CD14-positive monocyte (primary cell): ENCODE data around the gene WDR26. TPM values are rescaled to one million over a fixed set of nuclear protein-coding genes. Genes with fewer than 3 reads are reported as not detected.
A peak's percentile ranks its signal among the peaks of the same experiment; 100 is the strongest.

ENCODE experiments used
- DNase-seq, 3 donors: peaks; one replicate each; pipeline ENCODE4 v3.0.0-alpha.2; 2011 to 2022
- H2AFZ ChIP-seq: 2 replicates; pipeline ENCODE4 v1.6.0; 2012; ENCODE audit warnings: mild to moderate bottlenecking, low read depth, low read length, inconsistent platforms; ENCODE audit not compliant: insufficient read depth, poor library complexity, severe bottlenecking
- H3K27ac ChIP-seq, 2 donors: 1 replicate in 1 of 2; 2 replicates in 1 of 2; pipeline ENCODE4 v1.5.1; 2012 to 2013; ENCODE audit warnings: low read length in 2 of 2, control low read depth in 1 of 2, inconsistent platforms in 1 of 2, low read depth in 1 of 2, mild to moderate bottlenecking in 1 of 2
- H3K27me3 ChIP-seq, 2 donors: one replicate each; pipeline versions ENCODE4 v1.6.0 to v1.6.1; 2011 to 2013; ENCODE audit warnings: low read length in 2 of 2; ENCODE audit not compliant: control insufficient read depth in 2 of 2, insufficient read depth in 2 of 2
- H3K36me3 ChIP-seq, 2 donors: replicated peaks in 1 of 2; 1 replicate in 1 of 2; 2 replicates in 1 of 2; pipeline versions ENCODE4 v1.5.1 to v1.6.1; 2012 to 2013; ENCODE audit warnings: low read length in 2 of 2, control low read depth in 1 of 2, inconsistent platforms in 1 of 2, mild to moderate bottlenecking in 1 of 2; ENCODE audit not compliant: insufficient read depth in 2 of 2, control insufficient read depth in 1 of 2
- H3K4me1 ChIP-seq, 2 donors: 1 replicate in 1 of 2; 2 replicates in 1 of 2; pipeline versions ENCODE4 v1.5.1 to v1.6.1; 2012 to 2013; ENCODE audit warnings: low read length in 2 of 2, control low read depth in 1 of 2, inconsistent platforms in 1 of 2, mild to moderate bottlenecking in 1 of 2, moderate library complexity in 1 of 2; ENCODE audit not compliant: insufficient read depth in 2 of 2, control insufficient read depth in 1 of 2
- H3K4me2 ChIP-seq: replicated peaks from 2 replicates; pipeline ENCODE3; 2012; ENCODE audit warnings: low read length, moderate library complexity, mild to moderate bottlenecking; ENCODE audit not compliant: poor library complexity, severe bottlenecking; ENCODE audit errors: extremely low read depth
- H3K4me3 ChIP-seq, 3 experiments: fragments of 200-600 bp in 1 of 3; sonication (generic) in 1 of 3; replicated peaks in 1 of 3; 1 replicate in 2 of 3; 2 replicates in 1 of 3; pipeline ENCODE4 v1.5.1; 2011 to 2013; ENCODE audit warnings: low read length in 3 of 3, mild to moderate bottlenecking in 3 of 3, control low read depth in 2 of 3, low read depth in 2 of 3, inconsistent platforms in 1 of 3, moderate library complexity in 1 of 3
- H3K79me2 ChIP-seq: 2 replicates; pipeline ENCODE4 v1.6.0; 2012; ENCODE audit warnings: mild to moderate bottlenecking, control low read depth, inconsistent platforms, low read length, moderate library complexity; ENCODE audit not compliant: insufficient read depth
- H3K9ac ChIP-seq: 2 replicates; pipeline ENCODE4 v1.6.0; 2017; ENCODE audit warnings: low read length, mild to moderate bottlenecking; ENCODE audit not compliant: insufficient read depth, poor library complexity, severe bottlenecking
- H3K9me3 ChIP-seq, 2 donors: replicated peaks in 1 of 2; 1 replicate in 1 of 2; 2 replicates in 1 of 2; pipeline versions ENCODE4 v1.5.1 to v1.6.1; 2012 to 2013; ENCODE audit warnings: low read length in 2 of 2, control low read depth in 1 of 2; ENCODE audit not compliant: control insufficient read depth in 1 of 2, insufficient read depth in 1 of 2
- H4K20me1 ChIP-seq: 2 replicates; pipeline ENCODE4 v1.6.0; 2012; ENCODE audit warnings: mild to moderate bottlenecking, low read length, control low read depth, moderate library complexity; ENCODE audit not compliant: insufficient read depth
- H3K27ac Mint-ChIP-seq, 7 donors: one replicate each; pipeline ENCODE4 v1.8.0; 2020; ENCODE audit warnings: mild to moderate bottlenecking in 7 of 7, mixed read lengths in 7 of 7, moderate library complexity in 6 of 7, inconsistent platforms in 2 of 7
- H3K27me3 Mint-ChIP-seq, 3 donors: one replicate each; pipeline ENCODE4 v1.8.0; 2021 to 2022; ENCODE audit warnings: low read depth in 3 of 3, mild to moderate bottlenecking in 3 of 3, mixed read lengths in 3 of 3, moderate library complexity in 3 of 3, inconsistent platforms in 1 of 3
- H3K36me3 Mint-ChIP-seq, 2 donors: one replicate each; pipeline ENCODE4 v1.8.0; 2020; ENCODE audit warnings: mixed read lengths in 2 of 2, inconsistent platforms in 1 of 2, mild to moderate bottlenecking in 1 of 2
- H3K4me1 Mint-ChIP-seq: one replicate; pipeline ENCODE4 v1.8.0; 2020; ENCODE audit warnings: mild to moderate bottlenecking, mixed read lengths
- H3K4me3 Mint-ChIP-seq, 2 donors: one replicate each; pipeline ENCODE4 v1.8.0; 2020; ENCODE audit warnings: mild to moderate bottlenecking in 2 of 2, mixed read lengths in 2 of 2, moderate library complexity in 1 of 2
- H3K9me3 Mint-ChIP-seq, 7 donors: one replicate each; pipeline ENCODE4 v1.8.0; 2020 to 2022; ENCODE audit warnings: mixed read lengths in 7 of 7, mild to moderate bottlenecking in 6 of 7, moderate library complexity in 6 of 7, inconsistent platforms in 2 of 7
- WGBS: methylation state at CpG from one replicate; pipeline ENCODE4 v1.1.5; 2013; ENCODE audit warnings: missing lambda C conversion rate; ENCODE audit not compliant: insufficient coverage; 5-methylcytosine and 5-hydroxymethylcytosine counted together
- intact Hi-C, 2 donors: fragments of 100-400 bp; cut with micrococcal nuclease; formaldehyde crosslinking; loops; one replicate each; pipeline versions ENCODE4 v1.15.0 to v1.15.1; 2023
- polyA plus RNA-seq, 3 donors: library from polyadenylated mRNA; depleted of rRNA in 1 of 3; unstranded in 2 of 3; stranded (reverse) in 1 of 3; fragments of 300-500 nt in 2 of 3; fragments of >200 nt in 1 of 3; fragmentation: Illumina TruSeq in 2 of 3; gene quantifications; 1 replicate in 2 of 3; 2 replicates in 1 of 3; pipeline ENCODE4 v1.2.3, GENCODE V29; 2012 to 2021
- TF ChIP-seq, protein P1 (sequence below): fragments of 200-600 bp; IDR thresholded peaks from one replicate; pipeline ENCODE4 v1.8.0; 2022; ENCODE audit warnings: antibody characterized with exemption, mild to moderate bottlenecking

Gene WDR26
- polyA plus RNA-seq, 3 donors = 2.7 to 59.4 (median 4.0) TPM

DNA sequence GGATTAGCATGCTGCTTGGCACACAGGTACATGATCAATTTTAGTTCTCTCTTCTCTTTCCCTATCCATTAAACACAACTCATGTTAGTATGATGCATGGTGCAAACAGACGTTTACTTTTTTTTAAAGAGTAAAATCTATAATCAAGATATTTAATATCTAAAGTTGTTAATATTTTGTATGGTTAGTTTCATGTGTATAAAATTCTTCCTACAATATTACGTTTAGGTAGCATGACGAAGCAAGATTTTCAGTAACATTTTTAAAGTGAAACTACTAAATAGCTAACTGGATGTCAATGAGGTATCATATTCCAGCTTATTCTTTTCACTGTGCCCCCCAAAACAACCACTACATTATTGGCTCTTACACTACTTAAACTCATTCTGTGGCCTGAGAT lies 41.3 kb downstream of the WDR26 start:
- peaks cover 12 to 14% of the 10 kb centered on the region in 2 donors for H3K4me1 ChIP-seq
- H2AFZ ChIP-seq = no peak overlapping the region
- no peak for DNase-seq
- H3K9ac ChIP-seq = no peak overlapping the region
- H3K27me3 Mint-ChIP-seq = no peaks in the 10 kb centered on the region
- TF ChIP-seq, protein P1, sequence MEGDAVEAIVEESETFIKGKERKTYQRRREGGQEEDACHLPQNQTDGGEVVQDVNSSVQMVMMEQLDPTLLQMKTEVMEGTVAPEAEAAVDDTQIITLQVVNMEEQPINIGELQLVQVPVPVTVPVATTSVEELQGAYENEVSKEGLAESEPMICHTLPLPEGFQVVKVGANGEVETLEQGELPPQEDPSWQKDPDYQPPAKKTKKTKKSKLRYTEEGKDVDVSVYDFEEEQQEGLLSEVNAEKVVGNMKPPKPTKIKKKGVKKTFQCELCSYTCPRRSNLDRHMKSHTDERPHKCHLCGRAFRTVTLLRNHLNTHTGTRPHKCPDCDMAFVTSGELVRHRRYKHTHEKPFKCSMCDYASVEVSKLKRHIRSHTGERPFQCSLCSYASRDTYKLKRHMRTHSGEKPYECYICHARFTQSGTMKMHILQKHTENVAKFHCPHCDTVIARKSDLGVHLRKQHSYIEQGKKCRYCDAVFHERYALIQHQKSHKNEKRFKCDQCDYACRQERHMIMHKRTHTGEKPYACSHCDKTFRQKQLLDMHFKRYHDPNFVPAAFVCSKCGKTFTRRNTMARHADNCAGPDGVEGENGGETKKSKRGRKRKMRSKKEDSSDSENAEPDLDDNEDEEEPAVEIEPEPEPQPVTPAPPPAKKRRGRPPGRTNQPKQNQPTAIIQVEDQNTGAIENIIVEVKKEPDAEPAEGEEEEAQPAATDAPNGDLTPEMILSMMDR = no peak
- WGBS = no CpG with 5 or more reads among the region's 3 CpGs
- no peaks in the 10 kb centered on the region for H3K9me3 Mint-ChIP-seq
- peak overlapping the region in 2 of 7 donors; percentile 7 to 54 for H3K27ac Mint-ChIP-seq
- peaks cover 89 to 98% of the 10 kb centered on the region in 2 donors for H3K36me3 ChIP-seq
- H3K4me1 Mint-ChIP-seq = peaks cover 17% of the 10 kb centered on the region
- H3K36me3 Mint-ChIP-seq = peaks cover 82 to 95% of the 10 kb centered on the region in 2 donors
- intact Hi-C loops = no loop called here
- H3K4me2 ChIP-seq = no peak overlapping the region
- no peaks in the 10 kb centered on the region for H3K9me3 ChIP-seq
- H3K27me3 ChIP-seq = no peaks in the 10 kb centered on the region
- peaks cover 91% of the 10 kb centered on the region for H4K20me1 ChIP-seq
- H3K4me3 ChIP-seq = no peak overlapping the region
- no peak overlapping the region for H3K4me3 Mint-ChIP-seq
- peaks cover 16% of the 10 kb centered on the region for H3K79me2 ChIP-seq
- H3K27ac ChIP-seq = peak overlapping the region in 1 of 2 donors; percentile 24

DNA sequence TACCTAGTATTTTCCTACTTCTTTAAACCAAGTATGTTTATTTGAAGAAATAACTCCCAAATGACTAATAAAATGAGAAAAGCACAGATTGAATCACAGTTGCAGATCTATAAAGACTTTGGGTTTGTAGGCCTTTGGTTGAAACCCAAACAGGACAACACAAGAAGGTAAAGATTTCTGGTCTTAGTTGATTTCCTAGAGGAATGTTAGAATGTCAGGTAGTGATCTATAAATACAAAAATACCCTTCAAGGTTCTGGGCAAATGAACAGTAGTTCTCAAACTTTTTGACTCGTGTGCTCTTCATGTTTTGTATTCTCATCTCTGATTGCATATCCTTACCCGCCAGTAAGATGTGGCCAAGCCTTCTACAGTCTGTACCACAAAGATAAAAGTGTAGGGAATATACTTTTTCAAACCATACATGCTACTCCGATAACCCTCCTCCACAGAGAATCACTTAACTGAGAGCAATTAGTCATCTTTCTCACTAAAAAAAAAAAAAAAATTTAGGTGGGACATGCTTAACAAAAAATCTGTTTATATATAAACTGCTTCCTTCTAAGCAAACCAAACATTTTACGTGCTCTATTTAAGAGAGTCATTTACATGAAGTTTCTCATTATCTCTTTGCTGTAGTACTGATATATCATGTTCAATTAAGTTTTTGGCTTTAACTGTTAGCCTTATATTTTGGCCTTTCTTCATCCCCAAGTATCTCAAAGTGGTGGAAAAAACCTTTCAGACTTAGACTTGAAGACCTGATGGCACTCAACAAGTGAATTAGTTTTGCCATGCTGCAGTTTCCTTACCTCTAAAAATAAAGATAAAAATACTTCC lies 42.0 kb downstream of the WDR26 start:
- peaks cover 82 to 98% of the 10 kb centered on the region in 2 donors for H3K36me3 ChIP-seq
- Mint-ChIP-seq H3K27me3 (no peaks in the 10 kb centered on the region), H3K4me3 (no peak overlapping the region), H3K4me1 (peaks cover 17% of the 10 kb centered on the region), H3K36me3 (peaks cover 80 to 95% of the 10 kb centered on the region in 2 donors), H3K9me3 (no peaks in the 10 kb centered on the region), H3K27ac (no peak overlapping the region)
- no CpG with 5 or more reads among the region's 4 CpGs for WGBS
- peaks cover 16% of the 10 kb centered on the region for H3K79me2 ChIP-seq
- H3K4me2 ChIP-seq = no peak overlapping the region
- no peak overlapping the region for H2AFZ ChIP-seq
- H3K4me3 ChIP-seq = no peak overlapping the region
- H3K27me3 ChIP-seq = no peaks in the 10 kb centered on the region
- intact Hi-C loops = no loop called here
- TF ChIP-seq, protein P1 = no peak
- H4K20me1 ChIP-seq = peaks cover 91% of the 10 kb centered on the region
- H3K9ac ChIP-seq = no peak overlapping the region
- no peak overlapping the region for H3K27ac ChIP-seq
- H3K4me1 ChIP-seq = peaks cover 12 to 14% of the 10 kb centered on the region in 2 donors
- H3K9me3 ChIP-seq = no peaks in the 10 kb centered on the region
- no peak for DNase-seq
